Putamen (tissue), 1 donor: Measurements from ENCODE around the gene SPINT2.
A peak's percentile ranks its signal among the peaks of the same experiment; 100 is the strongest.
"Not testable (repeated sequence)": the region's sequence is repeated elsewhere in the genome, so short reads cannot be mapped to it uniquely, and the experiment has no call there.

ENCODE experiments used
- DNase-seq: peaks from one replicate; pipeline ENCODE4 v3.0.0-alpha.2; 2016; ENCODE audit warnings: low spot score

Gene SPINT2

DNA sequence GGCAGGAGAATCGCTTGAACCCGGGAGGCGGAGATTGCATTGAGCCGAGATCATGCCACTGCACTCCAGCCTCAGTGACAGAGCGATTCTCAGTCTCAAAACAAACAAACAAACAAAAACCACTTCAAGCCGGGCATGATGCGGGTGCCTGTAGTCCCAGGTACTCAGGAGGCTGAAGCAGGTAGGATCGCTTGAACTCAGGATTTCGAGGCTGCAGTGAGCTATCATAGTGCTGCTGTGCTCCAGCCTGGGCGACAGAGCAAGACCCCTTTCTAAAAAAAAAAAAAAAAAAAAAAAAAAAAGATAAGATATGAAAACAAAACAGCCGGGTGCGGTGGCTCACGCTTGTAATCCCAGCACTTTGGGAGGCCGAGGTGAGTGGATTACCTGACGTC lies 21.1 kb upstream of the SPINT2 start:
- no peak for DNase-seq

GRCh38 chr19:38245826-38246498 lies 18.4 kb upstream of the SPINT2 start:
- no peak for DNase-seq

DNA sequence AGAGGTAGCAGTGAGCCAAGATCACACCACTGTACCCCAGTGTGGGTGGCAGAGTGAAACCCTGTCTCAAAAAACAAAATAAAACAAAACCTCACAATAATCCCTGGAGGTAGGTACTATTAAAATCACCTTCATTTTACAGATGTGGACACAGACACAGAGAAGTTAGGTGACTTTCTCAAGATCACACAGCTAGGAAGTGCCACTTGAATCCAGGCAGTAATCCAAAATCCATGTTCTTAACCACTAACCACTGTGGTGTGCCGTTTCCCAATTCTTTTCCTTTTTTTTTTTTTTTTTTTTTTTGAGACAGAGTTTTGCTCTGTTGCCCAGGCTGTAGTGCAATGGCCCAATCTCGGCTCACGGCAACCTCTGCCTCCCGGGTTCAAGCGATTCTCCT lies 17.2 kb upstream of the SPINT2 start:
- no peak for DNase-seq

- DNase-seq: peak; percentile 75
Observed at GRCh38 chr19:38247734-38248268, 16.6 kb upstream of the SPINT2 start.

- no peak for DNase-seq
Observed at GRCh38 chr19:38248421-38248820, 16.0 kb upstream of the SPINT2 start.

- no peak for DNase-seq
Observed at GRCh38 chr19:38250428-38250820, 13.9 kb upstream of the SPINT2 start.

GRCh38 chr19:38250821-38251563 lies 13.4 kb upstream of the SPINT2 start:
- DNase-seq: peak; percentile 89

- DNase-seq: peak; percentile 63
Observed at GRCh38 chr19:38251564-38252051, 12.8 kb upstream of the SPINT2 start.

DNA sequence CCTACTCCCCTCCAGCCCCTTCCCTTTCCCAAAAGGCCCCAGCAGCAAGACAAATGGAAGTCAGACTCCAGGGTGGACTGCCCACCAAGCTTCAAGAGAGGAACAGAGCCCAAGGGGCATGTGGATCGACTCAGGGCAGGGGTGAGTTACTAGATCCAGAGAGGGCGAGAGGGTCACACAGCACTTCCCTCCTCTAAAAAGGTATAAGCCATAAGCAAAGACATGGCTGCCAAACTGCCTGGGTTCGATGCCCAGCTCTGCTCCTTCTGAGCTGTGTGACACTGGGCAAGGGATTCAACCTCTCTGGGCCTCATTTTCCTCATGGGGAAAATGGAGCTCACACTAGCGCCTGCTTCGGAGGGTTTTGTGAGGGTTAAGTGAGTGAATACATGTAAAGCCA lies 12.0 kb upstream of the SPINT2 start:
- no peak for DNase-seq

DNA sequence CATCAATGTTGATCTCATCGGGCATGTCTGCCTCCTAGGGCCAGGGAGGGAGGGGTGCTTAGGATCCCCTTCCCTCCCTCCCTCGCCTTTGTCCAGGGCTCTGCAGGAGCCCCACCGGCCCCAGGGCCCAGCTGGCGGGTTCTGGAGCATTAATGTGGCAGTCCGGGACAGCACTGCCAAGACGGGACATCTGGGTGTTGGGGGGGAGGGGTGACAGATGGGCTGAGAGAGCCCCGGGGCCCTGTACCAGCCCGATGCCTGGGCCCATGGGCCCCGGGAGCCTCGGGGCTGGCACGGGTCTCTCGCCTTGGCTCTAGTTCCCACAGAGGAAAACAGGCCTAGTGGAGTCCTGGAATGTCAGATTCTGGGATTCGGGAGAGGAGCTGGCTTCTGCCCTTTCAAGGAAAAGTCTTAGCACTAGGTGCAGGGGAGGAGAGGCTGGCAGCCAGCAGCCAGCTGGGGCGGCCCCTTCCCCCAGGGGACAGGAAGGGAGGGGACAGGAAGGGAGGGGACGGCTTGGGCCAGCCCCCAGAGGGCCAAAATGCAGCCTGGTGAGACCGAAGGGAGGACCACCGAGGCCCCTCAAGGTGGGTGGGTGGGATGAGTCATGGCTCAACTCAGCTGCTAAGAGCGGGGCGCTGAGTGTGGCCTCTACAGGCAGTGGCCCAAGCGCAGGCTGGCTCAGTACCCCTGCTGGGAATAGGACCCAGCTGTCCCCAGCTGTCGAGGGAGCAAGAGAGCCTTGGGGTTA lies 11.3 kb upstream of the SPINT2 start:
- DNase-seq: peak; percentile 97

GRCh38 chr19:38253788-38254187 lies 10.6 kb upstream of the SPINT2 start:
- DNase-seq: no peak

- no peak for DNase-seq
Observed at GRCh38 chr19:38255383-38256014, 8.9 kb upstream of the SPINT2 start.

DNA sequence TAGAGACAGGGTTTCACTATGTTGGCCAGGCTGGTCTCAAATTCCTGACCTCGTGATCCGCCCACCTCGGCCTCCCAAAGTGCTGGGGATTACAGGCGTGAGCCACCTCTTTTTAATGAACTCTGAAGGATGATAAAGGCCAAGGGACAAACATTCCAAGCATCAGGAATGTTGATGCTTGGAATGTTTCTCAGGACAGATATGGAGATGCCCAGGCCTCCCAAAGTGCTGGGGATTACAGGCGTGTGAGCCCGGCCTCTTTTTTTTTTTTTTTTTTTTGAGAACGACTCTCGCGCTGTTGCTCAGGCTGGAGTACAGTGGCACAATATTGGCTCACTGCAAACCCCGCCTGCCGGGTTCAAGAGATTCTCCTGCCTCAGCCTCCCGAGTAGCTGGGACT lies 2.4 kb upstream of the SPINT2 start:
- not testable (repeated sequence) for DNase-seq

- DNase-seq: no peak
Observed at GRCh38 chr19:38262585-38263268, 1.6 kb upstream of the SPINT2 start.

GRCh38 chr19:38263689-38264485 lies 486 bp upstream of the SPINT2 start:
- DNase-seq: no peak

DNA sequence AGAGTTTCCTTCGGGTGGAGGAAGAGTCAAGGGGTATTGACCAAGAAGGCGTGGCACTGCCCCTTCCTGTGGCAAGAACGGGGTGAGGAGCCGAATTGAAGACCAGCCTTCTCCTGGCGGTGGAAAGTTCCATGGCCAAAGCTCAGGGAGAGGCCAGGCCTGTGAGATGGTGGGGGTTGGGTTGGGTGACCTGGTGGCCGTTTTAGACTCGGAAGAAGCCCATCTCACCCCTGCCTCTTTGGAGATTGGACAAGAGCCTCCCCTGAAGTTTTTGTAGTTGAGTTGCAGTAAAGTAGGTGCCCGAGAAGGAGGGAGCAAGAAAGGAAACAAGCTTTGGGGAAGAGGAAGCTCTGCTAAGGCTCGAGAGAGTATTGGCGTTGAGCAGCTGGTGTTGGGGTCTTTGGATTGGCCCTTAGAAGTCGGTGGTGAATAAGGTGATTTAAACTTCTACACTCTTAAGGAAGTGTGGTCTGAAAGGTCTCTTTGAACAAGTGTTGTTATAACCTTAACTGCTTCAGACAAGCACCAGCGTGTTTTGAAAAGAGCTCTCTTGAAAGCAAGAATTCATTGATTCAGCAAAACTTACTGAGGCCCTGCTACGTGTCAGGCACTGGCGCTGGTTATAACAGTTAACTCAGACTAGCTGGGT lies 964 bp downstream of the SPINT2 start:
- no peak for DNase-seq

DNA sequence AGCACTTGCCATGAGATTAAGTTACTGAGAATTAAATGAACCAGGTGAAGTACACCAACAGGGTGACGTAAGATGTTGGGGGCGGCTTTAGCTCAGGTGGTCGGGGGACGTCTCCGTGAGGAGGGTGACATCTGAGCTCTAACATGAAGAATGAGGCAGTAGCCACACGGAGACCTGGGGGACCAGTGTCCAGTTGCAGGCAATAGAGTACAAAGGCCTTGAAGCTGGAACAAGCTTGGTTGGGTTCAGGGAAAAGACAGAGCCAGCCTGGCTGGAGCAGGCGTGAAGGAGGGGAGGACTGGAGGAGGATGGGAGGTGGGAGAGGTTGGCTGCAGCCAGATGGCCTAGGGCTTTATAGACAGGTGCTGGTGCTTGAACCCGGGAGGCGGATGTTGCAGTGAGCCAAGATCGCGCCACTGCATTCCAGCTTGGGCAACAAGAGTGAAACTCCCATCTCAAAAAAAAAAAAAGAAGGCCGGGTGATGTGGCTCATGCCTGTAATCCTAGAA lies 1.6 kb downstream of the SPINT2 start:
- DNase-seq: no peak

DNA sequence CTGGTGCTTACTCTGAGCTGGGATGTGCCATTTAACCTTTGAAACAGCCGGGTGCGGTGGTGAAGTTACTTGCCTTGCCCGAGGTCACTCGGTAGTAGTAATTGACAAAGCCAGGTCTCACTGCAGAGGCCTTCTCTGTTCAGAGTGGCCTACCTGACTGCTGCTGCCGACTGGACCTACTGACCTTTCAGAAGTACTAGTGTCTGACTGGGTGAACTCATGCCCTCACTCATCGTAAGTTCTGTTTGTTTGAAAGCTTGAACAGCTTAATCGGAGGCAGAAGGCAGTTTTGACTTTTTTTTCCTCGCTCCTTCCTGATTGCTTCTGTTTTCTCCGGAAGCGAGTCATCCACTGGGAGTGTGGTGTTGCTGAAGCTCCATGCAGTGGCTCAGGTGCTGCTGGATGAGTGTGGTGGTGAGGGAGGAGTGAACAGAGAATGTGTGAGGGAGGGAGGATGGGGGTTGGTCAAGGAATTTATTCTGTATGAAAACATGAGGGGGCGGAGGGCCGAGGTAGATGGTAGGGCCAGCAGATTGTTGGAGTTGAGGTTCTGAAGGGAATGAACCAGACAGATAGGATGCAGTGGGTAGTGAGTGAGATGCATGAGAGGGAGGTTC lies 2.7 kb downstream of the SPINT2 start:
- DNase-seq: no peak

DNA sequence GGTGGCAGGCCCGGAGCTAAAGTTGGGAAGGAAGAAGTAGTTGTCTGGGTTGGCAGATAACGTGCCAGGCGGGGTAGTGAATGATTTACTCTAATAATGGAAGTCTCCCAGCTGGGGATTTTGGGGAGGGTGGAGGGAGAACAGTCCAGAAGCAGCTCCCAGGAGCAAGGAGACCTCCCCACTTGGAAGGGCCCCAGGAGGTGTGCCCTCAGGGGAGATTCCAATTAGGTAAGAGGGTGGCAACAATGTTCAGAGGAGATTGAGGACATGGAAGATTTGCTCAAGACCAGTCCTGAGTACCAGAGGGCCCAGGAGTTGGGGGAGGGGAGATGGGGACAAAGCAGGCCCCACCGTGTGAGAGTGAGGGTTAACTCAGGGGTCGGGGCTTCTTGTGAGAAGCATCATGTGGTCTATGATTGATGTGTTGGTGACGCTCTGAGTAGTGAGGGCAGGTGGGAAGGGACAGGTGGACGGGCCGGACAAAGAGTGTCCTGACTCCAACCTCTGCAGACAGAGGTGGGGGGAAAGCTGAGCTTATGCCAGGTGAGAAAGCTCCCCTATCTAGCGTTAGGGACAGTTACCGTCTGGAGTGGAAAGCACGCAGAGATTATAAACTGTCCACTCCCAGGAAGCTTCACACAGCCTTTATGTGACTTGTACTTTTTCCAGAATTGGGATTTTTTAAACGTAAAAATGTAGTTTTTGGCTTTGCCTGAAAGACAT lies 3.5 kb downstream of the SPINT2 start:
- no peak for DNase-seq
